DLD1 (cell line): Measurements from ENCODE around the gene CHRDL1.
"Not testable (repeated sequence)": the region's sequence is repeated elsewhere in the genome, so short reads cannot be mapped to it uniquely, and the experiment has no call there.

Experiments used
- in situ Hi-C: cut with HindIII; loops from 2 replicates; pipeline ENCODE4 v1.10.0; 2017; ENCODE audit warnings: low sequenced_read_pairs

The CHRDL1 gene

DNA sequence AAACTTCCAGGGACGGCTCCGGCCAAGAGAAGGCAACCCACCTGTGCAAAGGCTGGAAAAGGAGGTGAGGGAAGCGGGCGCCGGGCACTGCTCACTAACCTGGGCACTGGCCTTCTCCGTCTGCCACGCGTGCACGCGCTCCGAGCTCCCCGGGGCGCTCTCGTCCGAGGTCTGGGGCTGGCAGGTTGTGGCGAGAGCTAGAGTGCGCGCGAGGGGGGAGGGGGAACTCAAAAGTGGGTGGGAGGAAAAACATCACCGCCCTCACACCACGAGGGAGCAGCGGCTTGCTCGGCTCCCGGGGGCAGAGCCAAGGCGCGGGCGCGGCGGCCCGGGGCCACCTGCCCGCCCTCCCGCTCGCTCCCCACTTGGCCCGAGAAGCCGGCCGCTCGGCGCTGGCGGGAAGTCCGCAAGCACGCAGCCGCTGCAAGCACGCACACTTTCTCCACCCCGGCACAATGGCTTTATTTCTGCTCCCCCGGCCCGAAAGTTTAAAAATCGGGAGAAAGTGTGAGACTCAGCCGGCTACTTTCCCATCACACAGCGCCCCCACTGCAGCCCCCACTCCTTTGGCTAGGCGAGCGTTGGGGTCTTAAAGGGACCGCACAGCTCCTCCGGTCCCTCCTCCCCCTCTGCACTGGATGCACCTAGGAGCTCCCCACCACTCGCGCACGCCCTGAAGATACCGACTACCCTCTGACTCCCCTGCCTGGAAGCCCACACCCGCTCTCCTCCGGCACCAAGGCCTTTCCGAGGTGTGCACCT is at the start of gene CHRDL1:
Gene CHRDL1, minus strand, starts transcription at position 173 of the 762 bp plus-strand sequence. CDS start 3,636 bp downstream, outside the sequence.
- in situ Hi-C loops: no loop called here

GRCh38 chrX:110836982-110837381 is 41.4 kb upstream of the CHRDL1 start:
- in situ Hi-C loops: no loop called here

- in situ Hi-C loops: no loop called here
Observed at GRCh38 chrX:110836451-110836850, 40.8 kb upstream of the CHRDL1 start.

- in situ Hi-C loops: no loop called here
Observed at GRCh38 chrX:110836001-110836400, 40.4 kb upstream of the CHRDL1 start.

DNA sequence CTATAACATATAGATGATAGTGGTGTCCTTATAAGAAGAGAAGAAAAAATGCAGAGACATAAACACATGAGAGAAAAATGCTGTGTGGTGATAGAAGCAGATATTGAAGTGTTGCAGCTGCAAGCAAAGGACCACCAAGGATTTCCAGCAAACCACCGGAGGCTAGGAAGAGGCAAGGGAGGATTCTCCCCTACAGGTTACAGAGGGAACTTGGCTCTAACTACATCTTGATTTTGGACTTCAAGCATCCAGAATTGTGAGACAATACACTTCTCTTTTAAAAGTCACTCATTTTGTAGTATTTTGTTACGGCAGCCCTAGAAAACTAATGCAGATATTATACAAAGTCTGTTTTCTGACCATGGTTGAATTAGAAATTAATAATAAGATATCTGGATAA is 30.4 kb upstream of the CHRDL1 start:
- in situ Hi-C loops: no loop called here

GRCh38 chrX:110816543-110816942 is 20.9 kb upstream of the CHRDL1 start:
- in situ Hi-C loops: not testable (repeated sequence)

GRCh38 chrX:110806145-110806544 is 10.5 kb upstream of the CHRDL1 start:
- in situ Hi-C loops: no loop called here

GRCh38 chrX:110805303-110805702 is 9.7 kb upstream of the CHRDL1 start:
- in situ Hi-C loops: no loop called here

DNA sequence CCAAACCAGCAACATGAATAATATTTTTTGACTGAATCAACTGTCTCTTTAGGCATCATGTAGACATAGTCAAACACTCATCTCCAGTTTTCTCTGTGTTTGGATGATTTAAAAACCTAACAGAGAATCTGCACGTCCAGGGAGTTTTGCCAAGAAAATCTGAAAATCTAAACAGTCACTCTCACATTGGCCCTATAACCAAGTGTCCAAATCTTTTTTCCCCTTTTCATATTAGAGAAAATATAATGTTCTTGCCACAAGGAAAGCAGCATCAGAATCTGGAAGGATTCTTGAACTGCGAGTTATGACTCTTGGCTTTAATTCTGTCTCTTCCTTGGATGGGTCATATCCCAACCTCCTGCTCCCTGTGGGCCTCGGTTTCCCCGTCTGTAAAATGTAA is 8.8 kb upstream of the CHRDL1 start:
- in situ Hi-C loops: no loop called here

DNA sequence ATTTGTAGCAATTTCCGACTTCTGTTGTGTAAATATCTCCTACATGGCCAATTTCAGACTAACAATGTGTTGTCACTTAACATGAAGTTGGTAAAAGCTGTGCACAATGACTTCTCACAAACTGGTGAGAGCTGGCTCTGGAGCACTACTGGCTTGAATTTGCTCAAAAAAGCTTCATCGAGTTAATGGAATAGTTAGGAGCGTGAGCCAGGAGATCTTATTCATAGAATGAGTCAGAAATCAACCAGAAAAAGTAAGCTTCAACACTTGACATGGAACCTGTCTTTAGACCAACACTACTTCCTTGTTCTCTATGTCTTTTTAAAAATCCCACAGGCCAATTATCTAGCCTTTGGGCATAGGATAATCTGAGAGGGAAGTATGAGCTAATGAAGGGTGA is 7.9 kb upstream of the CHRDL1 start:
- in situ Hi-C loops: no loop called here

GRCh38 chrX:110796407-110796697 is 735 bp upstream of the CHRDL1 start:
- in situ Hi-C loops: no loop called here

DNA sequence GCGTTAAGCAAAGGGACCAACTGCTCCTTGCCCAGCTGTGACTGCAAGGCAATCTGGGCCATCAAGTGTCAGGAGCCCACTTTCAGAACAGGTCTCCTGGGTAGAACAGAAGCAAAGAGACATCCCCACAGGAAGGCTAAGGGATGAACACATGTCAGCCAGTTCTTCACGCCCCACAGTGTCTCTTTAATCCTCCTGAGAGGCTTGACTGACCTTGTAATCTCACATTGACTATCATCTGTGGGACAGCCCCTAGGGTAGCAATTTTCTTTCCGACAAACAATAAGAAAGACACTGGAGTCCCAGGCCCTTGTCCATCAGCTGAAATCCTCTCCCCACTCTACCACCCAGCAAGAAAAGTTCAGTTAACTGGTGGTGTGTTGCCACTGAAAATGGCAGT is 1.0 kb downstream of the CHRDL1 start:
- in situ Hi-C loops: no loop called here

- in situ Hi-C loops: no loop called here
Observed at GRCh38 chrX:110791071-110791470, 4.5 kb downstream of the CHRDL1 start.

DNA sequence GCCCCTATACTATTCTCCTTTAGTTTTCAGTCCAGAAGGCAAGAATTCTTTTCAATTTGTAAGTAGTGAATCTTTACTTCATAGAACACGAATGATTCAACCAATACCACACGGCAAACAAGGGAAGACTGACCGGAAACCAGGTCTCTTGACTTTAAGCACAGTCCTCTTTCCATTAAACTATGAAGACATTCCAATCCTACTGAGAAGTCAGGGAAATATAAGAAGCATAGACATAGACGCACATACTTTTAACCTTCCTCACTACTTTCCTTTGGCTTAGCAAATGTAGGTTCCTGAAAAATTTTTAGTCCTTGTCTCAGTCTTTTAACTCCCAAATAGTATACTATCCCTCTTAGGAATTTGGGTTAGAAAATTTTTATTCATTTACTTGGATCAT is 9.1 kb downstream of the CHRDL1 start:
- in situ Hi-C loops: no loop called here

DNA sequence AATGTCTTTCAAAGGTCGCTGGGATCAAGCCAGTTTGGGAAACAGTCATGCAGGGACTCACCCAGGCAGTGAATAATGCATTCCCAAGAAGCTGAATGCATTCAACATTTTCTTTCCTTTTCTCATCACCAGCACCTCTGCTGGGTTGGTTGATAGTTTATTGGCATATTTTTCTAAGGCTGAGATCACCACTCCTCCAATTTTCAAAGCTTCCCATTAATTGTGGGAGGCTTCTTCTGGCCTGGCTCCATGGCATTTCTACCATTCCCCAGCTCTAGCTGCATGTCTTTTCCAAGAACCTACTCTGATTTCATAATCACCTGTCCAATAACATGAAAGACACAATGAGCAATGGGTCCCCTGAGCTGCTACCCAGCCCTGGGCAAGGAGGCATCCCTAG is 35.8 kb downstream of the CHRDL1 start:
- in situ Hi-C loops: no loop called here

DNA sequence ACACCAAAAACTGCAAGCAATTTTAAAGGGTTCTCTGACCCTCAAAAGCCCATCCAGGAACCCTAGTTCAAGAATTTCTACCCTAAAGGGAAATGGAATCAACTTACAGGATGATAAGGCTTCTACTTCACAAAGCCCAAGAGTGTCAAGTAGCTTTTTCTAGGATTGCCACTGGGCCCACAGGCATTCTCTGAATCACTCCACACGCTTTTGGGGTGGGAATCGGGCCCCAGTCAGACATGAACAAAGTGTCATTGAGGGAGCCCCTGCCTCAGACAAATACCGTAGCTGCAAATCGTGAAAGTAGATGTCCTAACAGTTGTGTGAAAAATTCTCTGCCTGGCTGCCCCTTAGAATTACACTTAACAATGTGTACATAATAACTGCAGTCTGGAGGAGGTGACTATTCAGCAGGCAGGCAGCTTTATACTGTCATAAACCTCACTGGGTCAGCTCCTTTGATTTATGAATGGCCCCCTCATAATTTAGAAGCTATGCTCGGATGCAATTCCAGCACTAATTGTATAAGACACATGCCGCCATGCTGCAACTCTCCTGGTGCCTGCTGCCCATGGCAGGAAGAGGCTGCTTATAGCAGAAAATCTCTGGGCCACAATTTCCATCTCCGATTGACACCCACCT is 36.7 kb downstream of the CHRDL1 start:
- in situ Hi-C loops: no loop called here

DNA sequence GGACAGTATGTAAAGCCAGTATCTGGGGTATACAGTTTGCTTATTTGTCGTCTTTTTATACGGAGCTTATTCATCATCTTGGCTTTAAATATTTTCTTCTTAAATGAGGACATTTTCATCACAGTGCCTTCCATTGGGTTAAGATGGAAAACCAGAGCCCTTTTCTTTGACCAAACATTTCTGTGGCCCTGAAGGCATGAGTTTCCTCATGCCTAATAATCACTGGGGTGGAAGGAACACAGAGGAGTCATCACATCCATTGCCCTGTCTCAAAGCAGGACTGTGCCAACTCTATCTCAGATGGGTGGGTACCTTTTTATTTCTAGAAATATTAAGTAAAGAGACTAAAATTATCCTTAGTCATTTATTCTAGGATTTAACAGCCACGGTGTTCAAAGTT is 40.0 kb downstream of the CHRDL1 start:
- in situ Hi-C loops: no loop called here

- in situ Hi-C loops: no loop called here
Observed at GRCh38 chrX:110755061-110755460, 40.6 kb downstream of the CHRDL1 start.

DNA sequence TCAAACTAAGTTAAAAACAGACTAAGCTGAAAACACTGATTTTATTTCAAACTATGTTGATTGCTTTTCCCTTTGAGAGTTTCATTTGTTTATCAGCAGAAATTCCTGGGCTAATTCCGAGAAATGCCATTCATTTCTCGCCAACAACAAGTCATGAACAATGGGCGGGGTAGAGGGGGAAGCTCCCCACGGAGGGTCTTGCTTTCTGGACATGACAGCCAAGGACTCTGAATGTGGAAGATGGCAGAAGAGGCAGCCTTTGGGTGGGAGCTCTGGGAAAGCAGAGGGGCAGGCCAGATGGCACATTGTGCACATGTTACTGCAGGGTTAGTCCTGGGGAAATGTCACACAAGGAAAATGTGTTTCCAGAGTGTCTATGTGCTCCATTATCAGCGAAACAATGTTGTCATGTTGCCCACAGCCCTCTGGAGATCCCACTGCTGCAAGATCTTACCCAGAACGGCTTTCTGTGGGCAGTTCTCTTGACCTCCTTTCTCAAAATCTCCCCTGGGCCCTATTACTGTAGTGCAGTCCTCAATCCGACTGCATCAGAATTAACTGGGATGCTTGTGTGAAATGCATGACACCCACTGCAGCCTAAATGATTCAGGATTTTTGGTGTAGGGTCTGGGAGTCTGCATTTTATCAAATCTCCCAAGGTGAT is 45.0 kb downstream of the CHRDL1 start:
- in situ Hi-C loops: no loop called here

DNA sequence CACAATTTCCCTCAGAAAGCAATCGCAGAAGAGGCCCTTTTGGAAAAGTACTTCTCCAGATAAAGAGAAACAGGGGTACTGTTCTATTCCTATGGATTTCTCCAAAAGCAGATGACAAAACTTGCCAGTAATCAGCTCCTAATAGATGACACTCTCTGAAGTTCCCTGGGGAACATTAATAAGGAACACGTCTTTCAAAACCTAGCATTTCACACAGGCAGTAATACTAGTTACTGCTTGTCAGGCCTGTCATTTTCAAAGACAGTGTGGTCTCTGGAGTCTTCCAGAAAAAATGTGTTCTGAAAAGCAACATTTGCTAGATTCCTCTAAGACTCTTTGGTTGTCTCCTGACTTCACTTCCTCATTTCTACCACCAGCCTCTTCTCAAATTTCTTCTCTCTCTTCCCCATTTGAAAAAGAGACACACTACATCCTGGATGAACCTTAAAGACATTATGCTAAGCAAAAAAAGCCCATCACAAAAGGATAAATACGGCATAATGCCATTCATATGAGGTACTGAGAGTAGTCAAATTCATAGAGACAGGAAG is 47.3 kb downstream of the CHRDL1 start:
- in situ Hi-C loops: no loop called here

GRCh38 chrX:110746014-110746413 is 49.6 kb downstream of the CHRDL1 start:
- in situ Hi-C loops: no loop called here

- in situ Hi-C loops: no loop called here
Observed at GRCh38 chrX:110745288-110745687, 50.3 kb downstream of the CHRDL1 start.
